ENCODE results near the gene R3HDM2.

R3HDM2 gene

GRCh38 chr12:57261428-57261865 lies 169.4 kb downstream of the R3HDM2 start:
- no peak for DNase-seq

- DNase-seq: no peak
Observed at GRCh38 chr12:57260366-57260765, 170.5 kb downstream of the R3HDM2 start.

DNA sequence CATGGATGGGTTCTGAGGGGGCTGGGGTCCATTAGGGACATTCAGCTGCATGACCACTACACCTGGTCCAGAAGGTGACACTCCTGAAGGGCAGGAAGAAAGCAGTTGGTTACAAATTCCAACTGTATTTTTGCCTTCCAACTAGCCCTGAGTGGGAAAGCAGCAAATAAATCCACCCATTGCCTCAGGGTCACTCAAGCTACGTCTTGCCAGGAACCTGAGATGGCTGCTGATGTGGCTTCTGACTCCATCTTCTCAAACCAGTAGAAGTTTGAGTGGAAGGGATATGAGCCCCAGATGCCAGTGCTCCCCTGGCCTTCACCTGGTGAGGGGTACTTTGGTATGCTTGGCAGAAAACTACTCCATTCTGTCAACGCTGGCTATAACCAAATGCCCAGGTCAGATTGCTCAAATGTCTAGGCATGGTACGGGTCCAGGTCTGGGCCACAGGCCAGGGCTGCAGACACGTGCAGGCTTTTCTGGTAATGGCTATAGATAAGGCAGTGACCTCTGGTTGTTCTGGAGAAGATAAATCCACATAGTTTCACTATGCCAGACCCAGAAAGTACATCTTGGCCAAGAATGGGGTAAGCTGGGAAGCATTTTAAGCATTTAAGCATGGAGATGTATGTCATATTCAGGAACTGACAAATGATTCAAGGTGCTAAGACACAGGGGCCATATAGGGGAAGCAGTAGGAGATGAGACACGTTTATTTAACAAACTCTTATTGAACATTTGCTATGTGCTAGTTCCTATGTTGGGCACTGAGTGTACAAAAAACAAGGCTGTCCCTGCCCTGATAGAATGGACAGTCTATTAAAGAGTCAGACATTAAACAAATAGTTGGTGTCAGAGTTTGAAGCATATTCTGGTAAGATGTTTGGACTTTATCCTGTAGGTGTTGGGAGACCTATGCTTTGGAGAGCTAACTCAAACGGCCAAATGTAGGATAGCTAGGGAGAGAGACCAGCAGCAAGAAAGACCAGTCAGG lies 171.6 kb downstream of the R3HDM2 start:
- no peak for DNase-seq

- no peak for DNase-seq
Observed at GRCh38 chr12:57255916-57256315, 174.9 kb downstream of the R3HDM2 start.

DNA sequence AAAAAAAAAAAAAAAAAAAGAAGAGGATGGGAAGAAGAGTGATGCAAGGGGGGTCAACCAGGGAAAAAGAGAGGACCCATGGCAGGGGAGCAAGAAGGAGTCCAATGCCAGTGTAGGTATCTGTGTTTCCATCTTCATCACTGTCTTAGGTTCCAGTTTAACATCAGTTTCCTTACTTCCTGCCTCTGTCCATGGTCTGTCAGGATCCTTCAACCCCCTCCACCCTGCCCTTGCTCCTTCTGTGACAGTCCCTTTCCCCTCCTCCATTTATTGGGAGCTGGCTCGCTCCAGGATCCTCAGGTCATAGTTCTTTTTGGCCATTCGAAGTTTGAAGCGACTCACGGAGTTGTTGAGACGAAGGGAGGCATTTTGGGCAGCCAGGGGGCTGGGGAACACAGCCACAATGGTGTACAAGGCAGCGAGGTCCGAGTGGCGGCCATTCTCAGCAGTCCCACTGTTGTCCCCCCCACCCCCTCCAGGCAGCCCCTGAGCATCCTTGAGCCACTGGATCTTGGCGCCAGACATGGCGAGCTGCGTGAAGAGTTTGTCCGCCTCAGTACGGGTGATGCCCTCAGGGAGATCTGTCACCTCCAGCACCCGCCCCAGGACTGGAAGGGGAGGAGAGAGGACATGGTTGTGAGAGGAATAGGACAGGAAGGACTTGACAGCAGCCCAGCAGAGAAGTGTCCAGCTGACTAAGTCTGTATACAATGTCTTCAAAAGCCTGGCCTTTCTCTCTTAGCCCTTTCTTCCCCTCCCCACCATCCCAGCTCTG lies 176.2 kb downstream of the R3HDM2 start:
- no peak for DNase-seq

- DNase-seq: no peak
Observed at GRCh38 chr12:57250956-57251355, 179.9 kb downstream of the R3HDM2 start, which contains the start of gene STAC3. TSS of gene STAC3 (minus strand) at chr12:57251187. CDS start at chr12:57249636, 1,551 bp downstream.

DNA sequence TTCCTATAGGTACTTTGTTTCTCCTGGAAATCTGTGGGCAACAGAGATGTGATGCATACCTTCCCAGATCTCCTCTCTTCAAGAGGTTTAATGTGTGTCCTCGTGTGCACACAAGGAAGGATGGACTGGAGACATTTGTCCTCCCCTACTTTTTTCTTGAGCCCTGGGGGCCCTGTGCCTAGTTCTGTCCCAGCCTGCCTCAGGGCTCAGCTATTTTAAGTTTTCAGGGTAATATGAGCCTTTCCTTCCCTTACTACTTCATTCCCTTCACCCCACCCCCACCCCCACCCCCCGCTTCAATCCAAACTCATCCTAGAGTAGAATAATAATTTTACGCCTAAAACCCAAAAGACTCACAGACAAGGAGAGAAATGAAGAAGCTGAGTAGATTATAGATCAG lies 180.3 kb downstream of the R3HDM2 start:
- DNase-seq: no peak

GRCh38 chr12:57248934-57249742 lies 181.7 kb downstream of the R3HDM2 start:
- DNase-seq: no peak

DNA sequence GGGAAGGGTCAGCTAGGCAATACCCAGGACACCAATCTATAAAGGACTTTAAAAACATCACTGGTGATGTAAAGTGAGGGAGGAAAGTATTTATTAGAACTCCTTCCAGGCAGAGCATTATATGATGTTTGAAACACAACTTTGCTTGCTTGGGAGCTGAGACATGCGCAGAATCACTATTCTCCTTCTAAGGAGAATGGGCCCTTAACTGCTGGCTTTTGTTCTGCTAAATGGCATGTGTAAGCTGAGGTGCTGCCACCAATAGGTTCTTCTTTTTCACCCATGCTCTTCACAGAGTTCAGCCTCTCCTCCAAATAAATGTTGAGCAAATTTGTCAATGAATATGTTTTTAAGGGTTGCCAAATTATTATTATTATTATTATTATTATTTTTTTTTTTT lies 183.8 kb downstream of the R3HDM2 start:
- no peak for DNase-seq

- DNase-seq: no peak
Observed at GRCh38 chr12:57244312-57244696, 186.5 kb downstream of the R3HDM2 start.

GRCh38 chr12:57243521-57244311 lies 187.1 kb downstream of the R3HDM2 start:
- DNase-seq: peak; percentile 87

DNA sequence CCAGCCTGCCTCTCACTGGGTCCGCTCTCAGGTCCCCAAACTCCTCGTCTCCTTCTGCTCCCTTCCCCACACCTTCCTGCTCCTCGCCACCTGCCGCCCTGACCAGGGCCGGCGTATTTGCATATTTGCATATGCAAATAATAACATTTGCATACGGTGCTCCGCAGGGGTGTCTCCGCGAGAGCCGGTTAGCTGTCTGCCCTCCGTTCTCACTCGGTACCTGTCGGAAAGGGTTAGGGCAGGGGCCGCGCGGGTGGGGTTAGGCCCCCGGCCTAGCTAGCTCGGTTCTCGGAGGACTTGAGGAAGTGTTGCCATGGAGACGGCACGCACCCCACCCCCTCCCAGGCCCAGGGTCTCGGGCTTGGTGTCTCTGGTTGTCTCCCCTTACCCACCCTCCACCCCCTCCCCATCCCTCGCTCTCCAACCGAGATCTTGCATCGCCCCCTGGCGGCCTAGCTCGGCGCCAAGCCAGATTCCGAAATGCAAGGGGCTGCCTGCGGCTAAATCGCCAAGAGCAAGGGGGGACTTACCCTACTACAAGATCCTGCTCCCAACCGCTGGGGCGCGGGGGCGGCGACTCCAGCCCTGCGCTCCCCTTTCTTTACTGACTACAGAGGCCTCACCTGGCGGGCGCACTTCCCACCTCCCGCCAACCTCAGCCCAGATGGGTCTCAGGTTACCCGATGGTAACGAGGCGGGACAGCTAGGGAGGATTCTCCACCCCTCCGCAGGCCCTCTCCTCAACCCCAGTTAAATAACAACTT lies 188.0 kb downstream of the R3HDM2 start:
- DNase-seq: peak; percentile 76

- no peak for DNase-seq
Observed at GRCh38 chr12:57242329-57242690, 188.5 kb downstream of the R3HDM2 start.

GRCh38 chr12:57241402-57242310 lies 189.2 kb downstream of the R3HDM2 start:
- DNase-seq: no peak

GRCh38 chr12:57240926-57241401 lies 189.9 kb downstream of the R3HDM2 start:
- DNase-seq: peak; percentile 32

DNA sequence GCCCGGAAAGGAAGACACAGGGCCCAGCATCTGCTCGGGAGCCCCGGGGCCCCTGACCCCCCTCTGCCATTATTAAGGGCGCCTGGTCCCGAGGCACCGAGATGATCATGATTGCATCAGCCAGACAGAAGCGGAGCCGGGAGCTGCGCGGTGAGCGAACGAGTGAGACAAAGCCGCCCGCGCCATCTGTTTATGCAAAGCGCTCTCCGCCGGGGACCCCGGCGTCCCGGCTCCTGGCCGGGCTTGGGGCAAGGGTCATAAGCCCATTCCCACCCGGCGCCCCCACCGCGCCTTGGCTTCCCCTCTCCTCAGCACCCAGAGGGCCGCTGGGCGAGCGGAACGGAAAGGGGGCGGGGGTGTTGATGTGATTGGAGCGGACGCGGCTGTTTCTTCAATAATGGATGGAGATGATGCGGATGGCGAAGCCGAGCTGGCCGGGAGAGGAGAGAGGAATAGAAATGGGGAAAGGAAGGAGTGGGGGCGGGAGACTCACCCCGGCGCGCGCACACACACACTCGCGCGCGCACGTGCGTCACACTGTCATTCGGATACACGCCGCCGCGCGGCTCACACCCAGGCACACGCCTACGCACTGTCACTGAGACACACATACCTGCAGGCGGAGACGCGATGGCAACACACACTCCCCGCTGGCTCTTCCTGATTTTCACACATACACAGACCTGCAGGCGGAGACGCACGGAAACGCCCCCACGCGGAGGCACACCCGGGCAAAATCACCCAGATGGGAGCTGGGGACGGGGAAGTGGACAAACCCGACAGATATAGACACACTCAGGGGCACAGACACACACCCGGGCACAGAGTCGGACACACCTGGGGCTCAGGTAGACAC lies 190.5 kb downstream of the R3HDM2 start:
- DNase-seq: peak; percentile 78

GRCh38 chr12:57239587-57240065 lies 191.2 kb downstream of the R3HDM2 start:
- no peak for DNase-seq

GRCh38 chr12:57238854-57239554 lies 191.8 kb downstream of the R3HDM2 start:
- DNase-seq: peak; percentile 89
